Measurements from ENCODE around the gene KCNS3.

DNA sequence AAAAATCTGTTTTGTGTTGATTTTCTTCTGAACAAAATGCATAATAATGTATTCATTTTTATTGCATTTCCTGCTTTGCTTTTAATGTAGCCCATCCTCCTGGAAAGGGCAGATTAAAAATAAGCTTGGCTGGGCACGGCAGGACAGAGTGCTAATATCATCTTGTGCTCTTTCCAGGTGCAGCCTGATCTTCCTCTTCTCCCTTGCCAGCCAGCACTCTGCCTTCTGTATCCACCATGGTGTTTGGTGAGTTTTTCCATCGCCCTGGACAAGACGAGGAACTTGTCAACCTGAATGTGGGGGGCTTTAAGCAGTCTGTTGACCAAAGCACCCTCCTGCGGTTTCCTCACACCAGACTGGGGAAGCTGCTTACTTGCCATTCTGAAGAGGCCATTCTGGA is 52.3 kb downstream of the KCNS3 start:
- TF ChIP-seq, protein P1, sequence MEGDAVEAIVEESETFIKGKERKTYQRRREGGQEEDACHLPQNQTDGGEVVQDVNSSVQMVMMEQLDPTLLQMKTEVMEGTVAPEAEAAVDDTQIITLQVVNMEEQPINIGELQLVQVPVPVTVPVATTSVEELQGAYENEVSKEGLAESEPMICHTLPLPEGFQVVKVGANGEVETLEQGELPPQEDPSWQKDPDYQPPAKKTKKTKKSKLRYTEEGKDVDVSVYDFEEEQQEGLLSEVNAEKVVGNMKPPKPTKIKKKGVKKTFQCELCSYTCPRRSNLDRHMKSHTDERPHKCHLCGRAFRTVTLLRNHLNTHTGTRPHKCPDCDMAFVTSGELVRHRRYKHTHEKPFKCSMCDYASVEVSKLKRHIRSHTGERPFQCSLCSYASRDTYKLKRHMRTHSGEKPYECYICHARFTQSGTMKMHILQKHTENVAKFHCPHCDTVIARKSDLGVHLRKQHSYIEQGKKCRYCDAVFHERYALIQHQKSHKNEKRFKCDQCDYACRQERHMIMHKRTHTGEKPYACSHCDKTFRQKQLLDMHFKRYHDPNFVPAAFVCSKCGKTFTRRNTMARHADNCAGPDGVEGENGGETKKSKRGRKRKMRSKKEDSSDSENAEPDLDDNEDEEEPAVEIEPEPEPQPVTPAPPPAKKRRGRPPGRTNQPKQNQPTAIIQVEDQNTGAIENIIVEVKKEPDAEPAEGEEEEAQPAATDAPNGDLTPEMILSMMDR (IDR thresholded peaks at IDR 0.05) = no peak
- TF ChIP-seq POLR2A (IDR thresholded peaks at IDR 0.05) = no peak

All from vagina (tissue), 2 donors.